CD4-positive, alpha-beta T cell (primary cell): ENCODE measurements around the gene GLB1L2. TPM values are rescaled to one million over a fixed set of nuclear protein-coding genes. Genes with fewer than 3 reads are reported as not detected.
A peak's percentile ranks its signal among the peaks of the same experiment; 100 is the strongest.

Experiments
- ATAC-seq: fragments of 200-7000 bp; cut with Tn5 transposase; one replicate; pipeline ENCODE4 v1.10.0; 2022; ENCODE audit warnings: mild to moderate bottlenecking; ENCODE audit not compliant: poor library complexity
- CTCF ChIA-PET: fragments of 350-600 bp; sonication (Branson Sonifier 250); formaldehyde crosslinking; loops from one replicate; lab custom pipeline; 2021; ENCODE audit warnings: antibody characterized with exemption, inconsistent platforms; lab: Charles Lee
- POLR2A ChIA-PET: fragments of 350-600 bp; sonication (Branson Sonifier 250); formaldehyde crosslinking; loops from one replicate; lab custom pipeline; 2021; ENCODE audit warnings: antibody characterized with exemption, inconsistent platforms; lab: Charles Lee
- DNase-seq, 14 experiments: peaks; one replicate each; pipeline ENCODE4 v3.0.0-alpha.2; 2013 to 2020; ENCODE audit warnings: mixed read lengths in 2 of 14
- H3K27ac ChIP-seq, 2 donors: one replicate each; pipeline versions ENCODE4 v1.5.1 to v1.7.0; 2013; ENCODE audit warnings: low read length in 2 of 2, low read depth in 1 of 2, mild to moderate bottlenecking in 1 of 2
- H3K27me3 ChIP-seq, 2 experiments: 1 replicate in 1 of 2; 2 replicates in 1 of 2; pipeline versions ENCODE4 v1.6.1 to v1.7.0; 2013; ENCODE audit warnings: low read length in 2 of 2, control low read depth in 1 of 2, mild to moderate bottlenecking in 1 of 2, moderate library complexity in 1 of 2; ENCODE audit not compliant: insufficient read depth in 2 of 2, control insufficient read depth in 1 of 2
- H3K36me3 ChIP-seq: one replicate; pipeline ENCODE4 v1.6.1; 2013; ENCODE audit warnings: low read length, control low read depth; ENCODE audit not compliant: insufficient read depth
- H3K4me1 ChIP-seq: one replicate; pipeline ENCODE4 v1.6.1; 2013; ENCODE audit warnings: low read length, control low read depth; ENCODE audit not compliant: insufficient read depth
- H3K4me3 ChIP-seq: one replicate; pipeline ENCODE4 v1.5.1; 2013; ENCODE audit warnings: mild to moderate bottlenecking, low read length, moderate library complexity
- H3K9me3 ChIP-seq, 2 experiments: 1 replicate in 1 of 2; 2 replicates in 1 of 2; pipeline versions ENCODE4 v1.6.1 to v1.7.0; 2013; ENCODE audit warnings: low read length in 2 of 2, mild to moderate bottlenecking in 2 of 2, control low read depth in 1 of 2, moderate library complexity in 1 of 2; ENCODE audit not compliant: control insufficient read depth in 1 of 2, insufficient read depth in 1 of 2
- H3K27ac Mint-ChIP-seq: one replicate; pipeline ENCODE4 v1.8.0; 2020; ENCODE audit warnings: mixed read lengths
- H3K27me3 Mint-ChIP-seq: one replicate; pipeline ENCODE4 v1.8.0; 2021; ENCODE audit warnings: mixed read lengths
- H3K36me3 Mint-ChIP-seq: one replicate; pipeline ENCODE4 v1.8.0; 2021; ENCODE audit warnings: low read depth, mixed read lengths
- H3K4me1 Mint-ChIP-seq: one replicate; pipeline ENCODE4 v1.8.0; 2021; ENCODE audit warnings: low read depth, mixed read lengths
- H3K4me3 Mint-ChIP-seq: one replicate; pipeline ENCODE4 v1.8.0; 2020; ENCODE audit warnings: mild to moderate bottlenecking, mixed read lengths
- H3K9me3 Mint-ChIP-seq: one replicate; pipeline ENCODE4 v1.8.0; 2020; ENCODE audit warnings: mixed read lengths
- intact Hi-C, 2 experiments: fragments of 100-400 bp; cut with DNase I in 1 of 2; cut with micrococcal nuclease in 1 of 2; formaldehyde crosslinking; loops; one replicate each; pipeline versions ENCODE4 v1.15.1 to v1.9.0; 2023 to 2025; cut with DNase I, micrococcal nuclease
- total RNA-seq, 174 experiments: library from RNA in 2 of 174; stranded (reverse) in 2 of 174; gene quantifications; one replicate each; pipeline ENCODE4 v1.2.3 and lab custom pipeline; 2021 to 2026
- TF ChIP-seq, protein P1 (sequence below): fragments of 200-600 bp; IDR thresholded peaks from one replicate; pipeline ENCODE4 v1.8.0; 2022; ENCODE audit warnings: antibody characterized with exemption, mild to moderate bottlenecking

The GLB1L2 gene
- total RNA-seq, 2 experiments from 2014 or later = 0.59 to 0.63 TPM

DNA sequence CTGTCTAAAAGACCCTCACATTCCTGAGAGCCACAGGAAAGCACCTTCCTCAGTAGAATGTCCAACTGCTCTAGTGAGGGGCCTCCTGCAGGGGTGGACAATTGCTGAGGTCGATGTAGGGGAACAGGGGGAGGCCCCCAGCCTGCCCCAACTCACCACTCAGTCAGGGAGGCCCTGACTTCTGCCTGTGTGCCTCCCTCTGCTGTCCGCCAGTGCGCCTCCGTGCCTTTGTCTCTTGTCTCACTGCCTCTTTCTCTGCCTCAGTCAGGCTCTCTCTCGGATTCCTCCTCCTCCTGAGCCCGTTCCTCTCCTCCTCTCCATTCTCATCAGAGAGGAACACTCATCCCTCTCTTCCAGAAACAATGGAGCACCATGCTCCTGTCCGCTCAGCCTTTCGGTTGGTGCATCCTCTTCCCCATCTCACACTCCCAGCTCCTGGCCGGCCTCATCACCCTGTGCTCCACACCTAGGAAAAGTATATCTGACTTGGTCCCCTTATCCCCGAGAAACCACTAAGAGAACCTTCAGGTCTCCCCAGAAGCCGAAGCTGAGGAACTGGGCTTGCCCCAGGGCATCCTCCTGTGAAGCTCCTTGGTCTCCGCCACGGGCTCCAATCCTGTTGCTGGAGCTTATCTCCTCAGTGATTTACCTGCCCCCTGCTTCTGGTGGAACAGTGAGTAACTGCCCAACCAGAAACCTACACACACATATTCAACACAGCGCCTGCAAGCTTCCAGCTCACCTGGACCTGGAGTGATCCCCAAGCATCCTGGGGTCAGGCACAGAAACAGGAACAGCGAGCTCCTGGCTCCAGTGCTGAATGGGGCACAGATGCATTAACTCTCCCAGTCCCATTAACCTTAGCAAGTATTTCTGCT, 78.0 kb downstream of the GLB1L2 start:
- no peaks in the 10 kb centered on the region for H3K36me3 ChIP-seq
- no peaks in the 10 kb centered on the region for H3K9me3 Mint-ChIP-seq
- H3K4me3 ChIP-seq = no peak overlapping the region
- no peak overlapping the region for H3K27ac ChIP-seq
- TF ChIP-seq, protein P1, sequence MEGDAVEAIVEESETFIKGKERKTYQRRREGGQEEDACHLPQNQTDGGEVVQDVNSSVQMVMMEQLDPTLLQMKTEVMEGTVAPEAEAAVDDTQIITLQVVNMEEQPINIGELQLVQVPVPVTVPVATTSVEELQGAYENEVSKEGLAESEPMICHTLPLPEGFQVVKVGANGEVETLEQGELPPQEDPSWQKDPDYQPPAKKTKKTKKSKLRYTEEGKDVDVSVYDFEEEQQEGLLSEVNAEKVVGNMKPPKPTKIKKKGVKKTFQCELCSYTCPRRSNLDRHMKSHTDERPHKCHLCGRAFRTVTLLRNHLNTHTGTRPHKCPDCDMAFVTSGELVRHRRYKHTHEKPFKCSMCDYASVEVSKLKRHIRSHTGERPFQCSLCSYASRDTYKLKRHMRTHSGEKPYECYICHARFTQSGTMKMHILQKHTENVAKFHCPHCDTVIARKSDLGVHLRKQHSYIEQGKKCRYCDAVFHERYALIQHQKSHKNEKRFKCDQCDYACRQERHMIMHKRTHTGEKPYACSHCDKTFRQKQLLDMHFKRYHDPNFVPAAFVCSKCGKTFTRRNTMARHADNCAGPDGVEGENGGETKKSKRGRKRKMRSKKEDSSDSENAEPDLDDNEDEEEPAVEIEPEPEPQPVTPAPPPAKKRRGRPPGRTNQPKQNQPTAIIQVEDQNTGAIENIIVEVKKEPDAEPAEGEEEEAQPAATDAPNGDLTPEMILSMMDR = no peak
- ATAC-seq = no peak
- peaks cover 30% of the 10 kb centered on the region for H3K4me1 Mint-ChIP-seq
- peaks cover 69% of the 10 kb centered on the region for H3K27me3 Mint-ChIP-seq
- H3K36me3 Mint-ChIP-seq = no peaks in the 10 kb centered on the region
- DNase-seq = no peak
- H3K27me3 ChIP-seq = peaks cover 45 to 68% of the 10 kb centered on the region in 2 experiments
- ChIA-PET CTCF (no interaction called here), POLR2A (no interaction called here)
- H3K4me1 ChIP-seq = peaks cover 23% of the 10 kb centered on the region
- peak overlapping the region; percentile 85 for H3K4me3 Mint-ChIP-seq
- intact Hi-C loops = no loop called here
- no peak overlapping the region for H3K27ac Mint-ChIP-seq
- H3K9me3 ChIP-seq = peaks cover 0 to 9% of the 10 kb centered on the region in 2 experiments

DNA sequence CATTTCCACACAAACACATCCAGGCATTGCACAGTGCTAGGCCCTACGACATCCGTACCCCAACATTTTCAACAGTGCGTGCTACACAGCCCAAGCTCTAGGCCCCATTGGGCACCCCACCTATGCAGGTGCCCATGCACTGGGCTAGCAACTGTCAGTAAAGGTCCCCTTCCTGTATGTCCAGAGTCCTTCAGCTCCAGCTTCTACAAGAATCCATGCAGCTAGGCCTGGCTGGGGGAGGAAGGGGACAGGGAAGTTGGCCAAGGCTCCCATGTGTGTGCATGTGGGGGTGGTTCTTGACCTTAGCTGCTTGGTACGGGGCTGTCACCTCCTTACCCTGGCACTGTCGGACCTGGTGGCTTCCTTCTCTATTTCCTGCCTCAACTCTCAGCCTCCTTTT, 79.0 kb downstream of the GLB1L2 start:
- Histone ChIP-seq H3K27me3 (peaks cover 40 to 61% of the 10 kb centered on the region in 2 experiments), H3K4me1 (peaks cover 23% of the 10 kb centered on the region), H3K4me3 (peak overlapping the region; percentile 49), H3K27ac (no peak overlapping the region), H3K9me3 (peaks cover 0 to 4% of the 10 kb centered on the region in 2 experiments), H3K36me3 (no peaks in the 10 kb centered on the region)
- ATAC-seq = no peak
- peaks cover 30% of the 10 kb centered on the region for H3K4me1 Mint-ChIP-seq
- no peak for DNase-seq
- peaks cover 70% of the 10 kb centered on the region for H3K27me3 Mint-ChIP-seq
- TF ChIP-seq, protein P1 = no peak
- no peak overlapping the region for H3K27ac Mint-ChIP-seq
- H3K9me3 Mint-ChIP-seq = no peaks in the 10 kb centered on the region
- POLR2A ChIA-PET = no interaction called here
- intact Hi-C loops = no loop called here
- CTCF ChIA-PET = no interaction called here
- peak overlapping the region; percentile 85 for H3K4me3 Mint-ChIP-seq
- H3K36me3 Mint-ChIP-seq = no peaks in the 10 kb centered on the region

DNA sequence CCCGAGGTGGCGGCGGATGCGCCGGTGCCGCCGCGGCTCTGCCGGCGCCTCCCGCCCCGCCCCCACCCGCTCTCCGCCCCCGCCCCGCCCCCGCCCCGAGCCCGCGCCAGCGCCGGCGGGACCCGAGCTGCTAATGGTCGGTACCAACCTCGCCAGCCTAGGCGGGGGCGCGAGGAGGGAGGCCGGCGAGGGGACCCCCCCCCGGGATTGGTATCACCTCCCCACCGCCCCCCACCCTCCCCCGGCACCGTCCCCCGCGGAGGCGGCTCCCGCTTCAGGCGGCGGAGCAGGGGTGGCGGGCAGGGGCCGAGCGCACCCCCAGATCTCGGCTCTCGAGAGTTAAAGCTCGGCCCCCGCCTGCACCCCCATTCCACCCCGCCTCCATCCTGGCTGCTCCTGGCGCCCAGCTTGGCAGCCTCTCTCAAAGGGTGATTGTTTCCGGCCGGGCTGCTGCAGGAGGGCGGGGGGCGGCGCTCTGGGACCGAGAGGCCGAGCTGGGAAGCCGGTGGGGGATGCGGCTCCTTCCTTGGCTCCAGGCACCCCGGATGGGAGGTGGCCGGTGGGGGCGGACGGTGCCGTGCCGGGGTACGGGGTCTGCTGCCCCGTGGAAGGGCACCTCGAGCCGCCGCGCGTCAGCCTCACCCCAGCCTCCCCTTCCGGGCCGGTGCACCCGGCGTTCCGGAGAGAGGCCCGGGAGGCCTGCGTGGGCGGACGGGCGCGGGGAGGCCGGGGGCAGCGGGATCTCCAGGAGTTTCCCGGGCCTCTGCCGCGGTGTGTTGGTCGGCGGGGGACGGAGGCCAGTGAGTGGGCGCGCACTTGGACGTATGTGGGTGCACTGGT, 80.6 kb downstream of the GLB1L2 start, which contains the start of gene B3GAT1:
Gene B3GAT1, minus strand, starts transcription at position 40 of the 840 bp plus-strand sequence. CDS start 24,583 bp downstream, outside the sequence.
- peaks cover 30% of the 10 kb centered on the region for H3K4me1 Mint-ChIP-seq
- H3K9me3 Mint-ChIP-seq = no peaks in the 10 kb centered on the region
- CTCF ChIA-PET = no interaction called here
- POLR2A ChIA-PET = no interaction called here
- intact Hi-C loops = no loop called here
- no peaks in the 10 kb centered on the region for H3K36me3 Mint-ChIP-seq
- H3K27ac ChIP-seq = no peak within 1 kb of the TSS
- TF ChIP-seq, protein P1 = no peak
- H3K27me3 ChIP-seq = peaks cover 41 to 59% of the 10 kb centered on the region in 2 experiments
- no peaks in the 10 kb centered on the region for H3K36me3 ChIP-seq
- ATAC-seq (peak; percentile 26), DNase-seq (peak in 4 of 14 experiments; percentile 6 to 38 (median 23))
- H3K4me3 ChIP-seq = peak within 1 kb of the TSS; percentile 49
- no peak within 1 kb of the TSS for H3K27ac Mint-ChIP-seq
- peaks cover 67% of the 10 kb centered on the region for H3K27me3 Mint-ChIP-seq
- no peaks in the 10 kb centered on the region for H3K9me3 ChIP-seq
- H3K4me1 ChIP-seq = peaks cover 23% of the 10 kb centered on the region
- peak within 1 kb of the TSS; percentile 85 for H3K4me3 Mint-ChIP-seq
